ENCODE results near the gene IL17RC. TPM values are rescaled to one million over a fixed set of nuclear protein-coding genes. Genes with fewer than 3 reads are reported as not detected.

Gene IL17RC
- total RNA-seq, 3 donors from 2014 or later (not counting 1 experiment from before 2014, with no cell fraction given) = 0.77 to 1.5 (median 1.2) TPM

DNA sequence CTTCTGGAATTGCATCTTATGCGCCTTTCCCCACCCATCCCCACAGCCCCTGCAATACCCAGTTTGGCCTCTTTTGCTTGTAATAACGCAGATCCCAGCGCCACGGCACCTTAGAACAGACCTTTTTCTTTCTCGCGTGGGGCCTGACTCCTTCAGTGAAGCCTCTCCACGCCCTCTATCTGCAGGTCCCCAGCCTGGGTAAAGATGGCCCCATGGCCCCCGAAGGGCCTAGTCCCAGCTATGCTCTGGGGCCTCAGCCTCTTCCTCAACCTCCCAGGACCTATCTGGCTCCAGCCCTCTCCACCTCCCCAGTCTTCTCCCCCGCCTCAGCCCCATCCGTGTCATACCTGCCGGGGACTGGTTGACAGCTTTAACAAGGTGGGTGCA lies 17.3 kb downstream of the IL17RC start:
- Mint-ChIP-seq H3K4me1 (peaks cover 44 to 50% of the 10 kb centered on the region in 2 donors), H3K4me3 (peak overlapping the region; percentile 98), H3K9me3 (no peaks in the 10 kb centered on the region), H3K27me3 (ENCODE audit: low read depth in 2 of 2) (no peaks in the 10 kb centered on the region), H3K36me3 (no peaks in the 10 kb centered on the region), H3K27ac (peak overlapping the region; percentile 97 to 99)
- TF ChIP-seq, protein P1, sequence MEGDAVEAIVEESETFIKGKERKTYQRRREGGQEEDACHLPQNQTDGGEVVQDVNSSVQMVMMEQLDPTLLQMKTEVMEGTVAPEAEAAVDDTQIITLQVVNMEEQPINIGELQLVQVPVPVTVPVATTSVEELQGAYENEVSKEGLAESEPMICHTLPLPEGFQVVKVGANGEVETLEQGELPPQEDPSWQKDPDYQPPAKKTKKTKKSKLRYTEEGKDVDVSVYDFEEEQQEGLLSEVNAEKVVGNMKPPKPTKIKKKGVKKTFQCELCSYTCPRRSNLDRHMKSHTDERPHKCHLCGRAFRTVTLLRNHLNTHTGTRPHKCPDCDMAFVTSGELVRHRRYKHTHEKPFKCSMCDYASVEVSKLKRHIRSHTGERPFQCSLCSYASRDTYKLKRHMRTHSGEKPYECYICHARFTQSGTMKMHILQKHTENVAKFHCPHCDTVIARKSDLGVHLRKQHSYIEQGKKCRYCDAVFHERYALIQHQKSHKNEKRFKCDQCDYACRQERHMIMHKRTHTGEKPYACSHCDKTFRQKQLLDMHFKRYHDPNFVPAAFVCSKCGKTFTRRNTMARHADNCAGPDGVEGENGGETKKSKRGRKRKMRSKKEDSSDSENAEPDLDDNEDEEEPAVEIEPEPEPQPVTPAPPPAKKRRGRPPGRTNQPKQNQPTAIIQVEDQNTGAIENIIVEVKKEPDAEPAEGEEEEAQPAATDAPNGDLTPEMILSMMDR (IDR thresholded peaks at IDR 0.05) = no peak
- WGBS (ENCODE audit: insufficient coverage) = 27% methylated on average over 11 of the region's 11 CpGs
- Histone ChIP-seq H3K4me3 (ENCODE audit: low read length) (peak overlapping the region; percentile 78), H3K9me3 (ENCODE audit: control insufficient read depth, insufficient read depth, low read length) (no peaks in the 10 kb centered on the region), H3K27me3 (ENCODE audit: control insufficient read depth, insufficient read depth, low read length) (no peaks in the 10 kb centered on the region), H3K36me3 (ENCODE audit: control insufficient read depth, insufficient read depth, low read length) (peaks cover 16% of the 10 kb centered on the region), H3K27ac (ENCODE audit: low read length) (peak overlapping the region; percentile 93), H3K4me1 (ENCODE audit: control insufficient read depth, insufficient read depth, low read length) (peaks cover 29% of the 10 kb centered on the region)
- DNase-seq (peak in 1 of 2 donors; percentile 73), ATAC-seq (peak in 1 of 3 donors; percentile 2)
- intact Hi-C loops (cut with micrococcal nuclease) = loop anchor here (5.0 kb wide), 3 partner anchors 87 to 183 kb away; partner anchors contain the start of genes BRK1 and FANCD2

DNA sequence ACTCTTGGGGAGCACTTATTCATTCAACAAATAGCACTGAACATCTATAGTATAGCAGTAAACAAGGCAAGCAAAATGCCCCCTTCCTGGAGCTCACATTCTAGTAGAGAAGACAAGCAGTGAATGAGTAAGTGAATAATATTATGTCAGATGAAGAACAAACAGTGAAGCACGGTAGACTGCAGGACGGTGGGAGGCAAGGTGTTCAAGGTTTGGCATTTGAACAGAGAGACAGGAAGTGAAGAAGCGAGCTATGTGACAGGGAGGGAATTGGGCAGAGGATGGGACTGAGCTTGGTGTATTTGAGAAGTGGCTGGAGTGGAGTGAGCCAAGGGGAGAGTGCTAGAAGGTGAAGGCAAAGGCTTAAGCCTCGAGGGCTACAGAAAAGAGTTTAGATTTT lies 18.1 kb downstream of the IL17RC start:
- no peak for ATAC-seq
- Histone ChIP-seq H3K27me3 (ENCODE audit: control insufficient read depth, insufficient read depth, low read length) (no peaks in the 10 kb centered on the region), H3K27ac (ENCODE audit: low read length) (no peak overlapping the region), H3K4me3 (ENCODE audit: low read length) (no peak overlapping the region), H3K9me3 (ENCODE audit: control insufficient read depth, insufficient read depth, low read length) (no peaks in the 10 kb centered on the region), H3K4me1 (ENCODE audit: control insufficient read depth, insufficient read depth, low read length) (peaks cover 29% of the 10 kb centered on the region), H3K36me3 (ENCODE audit: control insufficient read depth, insufficient read depth, low read length) (peaks cover 16% of the 10 kb centered on the region)
- TF ChIP-seq, protein P1 (IDR thresholded peaks at IDR 0.05) = no peak
- peaks cover 44 to 50% of the 10 kb centered on the region in 2 donors for H3K4me1 Mint-ChIP-seq
- no peaks in the 10 kb centered on the region for H3K27me3 Mint-ChIP-seq (ENCODE audit: low read depth in 2 of 2)
- intact Hi-C loops (cut with micrococcal nuclease) = loop anchor here (5.0 kb wide), 3 partner anchors 88 to 182 kb away; partner anchors contain the start of genes BRK1 and FANCD2
- H3K27ac Mint-ChIP-seq = peak overlapping the region; percentile 97 to 99
- DNase-seq = no peak
- no peaks in the 10 kb centered on the region for H3K9me3 Mint-ChIP-seq
- WGBS (ENCODE audit: insufficient coverage) = 79% methylated on average over 4 of the region's 4 CpGs
- H3K4me3 Mint-ChIP-seq = peak overlapping the region; percentile 98
- no peaks in the 10 kb centered on the region for H3K36me3 Mint-ChIP-seq

DNA sequence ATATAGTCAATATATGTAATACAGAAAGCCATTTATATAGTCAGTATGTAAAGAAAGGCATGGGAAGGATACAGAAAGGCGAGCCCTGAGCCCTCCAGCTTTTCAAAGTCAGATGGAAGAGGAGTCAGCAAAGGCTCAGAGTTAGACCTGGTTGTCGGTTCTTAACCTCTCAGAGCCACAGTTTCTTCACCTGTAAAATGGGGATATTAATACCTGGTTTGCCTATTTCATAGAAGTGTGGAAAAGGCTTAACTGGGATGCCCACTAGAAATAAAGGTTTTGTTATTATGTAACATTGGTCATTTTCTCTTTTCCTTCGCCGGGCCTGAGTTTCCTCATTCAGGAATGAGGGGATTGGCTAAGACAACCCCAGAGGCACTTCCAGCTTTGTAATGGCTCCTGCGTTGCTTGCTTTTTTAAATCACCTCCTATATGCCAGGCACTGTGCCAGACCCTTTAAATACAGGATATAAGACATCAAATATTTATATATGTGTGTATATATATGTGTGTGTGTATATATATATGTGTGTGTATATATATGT lies 19.1 kb downstream of the IL17RC start:
- TF ChIP-seq, protein P1 (IDR thresholded peaks at IDR 0.05) = no peak
- H3K27ac ChIP-seq (ENCODE audit: low read length) = no peak overlapping the region
- Mint-ChIP-seq H3K27me3 (ENCODE audit: low read depth in 2 of 2) (no peaks in the 10 kb centered on the region), H3K27ac (peak overlapping the region in 1 of 2 donors; percentile 97), H3K4me3 (no peak overlapping the region), H3K4me1 (peaks cover 44 to 50% of the 10 kb centered on the region in 2 donors), H3K36me3 (no peaks in the 10 kb centered on the region), H3K9me3 (no peaks in the 10 kb centered on the region)
- no peaks in the 10 kb centered on the region for H3K9me3 ChIP-seq (ENCODE audit: control insufficient read depth, insufficient read depth, low read length)
- H3K36me3 ChIP-seq (ENCODE audit: control insufficient read depth, insufficient read depth, low read length) = peaks cover 16% of the 10 kb centered on the region
- no peaks in the 10 kb centered on the region for H3K27me3 ChIP-seq (ENCODE audit: control insufficient read depth, insufficient read depth, low read length)
- 85% methylated on average over 5 of the region's 5 CpGs for WGBS (ENCODE audit: insufficient coverage)
- no peak for DNase-seq
- no peak for ATAC-seq
- H3K4me3 ChIP-seq (ENCODE audit: low read length) = no peak overlapping the region
- intact Hi-C loops (cut with micrococcal nuclease) = no loop called here
- peaks cover 29% of the 10 kb centered on the region for H3K4me1 ChIP-seq (ENCODE audit: control insufficient read depth, insufficient read depth, low read length)

Measured in natural killer cell (primary cell).